Epithelial cell of esophagus (primary cell): ENCODE results near the gene SH2D7.
A peak's percentile ranks its signal among the peaks of the same experiment; 100 is the strongest.

ENCODE experiments used
- DNase-seq: peaks from one replicate; pipeline ENCODE4 v3.0.0; 2010; ENCODE audit warnings: low read depth
- H3K4me3 ChIP-seq: 2 replicates; pipeline ENCODE4 v1.5.1; 2011; ENCODE audit warnings: mild to moderate bottlenecking, low read length, control low read depth
- CTCF ChIP-seq: IDR thresholded peaks from 2 replicates; pipeline ENCODE4 v1.5.1; 2011; ENCODE audit warnings: low read depth, mild to moderate bottlenecking, low read length, control low read depth, inconsistent platforms; ENCODE audit not compliant: insufficient read depth; ENCODE audit errors: missing control alignments

Gene SH2D7

GRCh38 chr15:78104566-78105475 lies 12.5 kb downstream of the SH2D7 start:
- TF ChIP-seq CTCF = no peak
- H3K4me3 ChIP-seq = no peak overlapping the region
- DNase-seq = no peak

GRCh38 chr15:78105476-78106241 lies 13.3 kb downstream of the SH2D7 start:
- DNase-seq = no peak
- TF ChIP-seq CTCF = no peak

GRCh38 chr15:78107471-78107870 lies 15.1 kb downstream of the SH2D7 start:
- TF ChIP-seq CTCF = no peak
- no peak for DNase-seq
- no peak overlapping the region for H3K4me3 ChIP-seq

More at GRCh38 chr15:78105476-78106241, 13.3 kb downstream of the SH2D7 start:
- H3K4me3 ChIP-seq = no peak overlapping the region

- DNase-seq = peak; percentile 81
- peak; percentile 90 for TF ChIP-seq CTCF
Observed at GRCh38 chr15:78108300-78109084, 16.1 kb downstream of the SH2D7 start.

GRCh38 chr15:78109156-78109555 lies 16.8 kb downstream of the SH2D7 start:
- no peak for TF ChIP-seq CTCF
- H3K4me3 ChIP-seq = no peak overlapping the region
- no peak for DNase-seq

More at GRCh38 chr15:78108300-78109084, 16.1 kb downstream of the SH2D7 start:
- no peak overlapping the region for H3K4me3 ChIP-seq

GRCh38 chr15:78110096-78110495 lies 17.7 kb downstream of the SH2D7 start:
- no peak for DNase-seq
- no peak overlapping the region for H3K4me3 ChIP-seq
- no peak for TF ChIP-seq CTCF
